HG03354 (cell line): ENCODE measurements around the gene MAD1L1.

Experiments
- ATAC-seq: cut with Tn5 transposase; IDR thresholded peaks from one replicate; pipeline ENCODE4 v1.9.1; 2021; ENCODE audit warnings: mild to moderate bottlenecking; ENCODE audit not compliant: unreplicated experiment, poor library complexity, severe bottlenecking

Gene MAD1L1

GRCh38 chr7:2126621-2127020, 106.1 kb downstream of the MAD1L1 start:
- no peak for ATAC-seq

DNA sequence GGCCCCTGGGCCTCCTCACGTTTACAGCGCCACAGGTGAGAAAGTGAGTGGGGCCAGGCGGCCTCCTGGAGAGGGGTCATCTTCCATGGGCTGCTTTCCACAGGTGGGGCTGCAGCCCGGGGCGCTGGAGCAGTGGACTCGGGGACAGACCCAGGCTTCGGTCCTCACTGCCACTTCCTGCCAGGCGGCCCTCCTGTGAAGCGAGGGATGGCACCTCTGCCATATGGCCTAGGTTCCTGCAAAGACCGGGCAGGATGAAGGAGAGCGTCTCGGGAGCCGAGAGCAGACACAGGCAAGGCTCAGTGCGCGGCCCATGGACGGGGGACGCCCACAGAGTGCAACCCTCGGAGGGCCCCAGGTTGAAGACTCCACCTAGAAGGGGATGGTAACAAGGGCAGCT, 106.8 kb downstream of the MAD1L1 start:
- no peak for ATAC-seq

DNA sequence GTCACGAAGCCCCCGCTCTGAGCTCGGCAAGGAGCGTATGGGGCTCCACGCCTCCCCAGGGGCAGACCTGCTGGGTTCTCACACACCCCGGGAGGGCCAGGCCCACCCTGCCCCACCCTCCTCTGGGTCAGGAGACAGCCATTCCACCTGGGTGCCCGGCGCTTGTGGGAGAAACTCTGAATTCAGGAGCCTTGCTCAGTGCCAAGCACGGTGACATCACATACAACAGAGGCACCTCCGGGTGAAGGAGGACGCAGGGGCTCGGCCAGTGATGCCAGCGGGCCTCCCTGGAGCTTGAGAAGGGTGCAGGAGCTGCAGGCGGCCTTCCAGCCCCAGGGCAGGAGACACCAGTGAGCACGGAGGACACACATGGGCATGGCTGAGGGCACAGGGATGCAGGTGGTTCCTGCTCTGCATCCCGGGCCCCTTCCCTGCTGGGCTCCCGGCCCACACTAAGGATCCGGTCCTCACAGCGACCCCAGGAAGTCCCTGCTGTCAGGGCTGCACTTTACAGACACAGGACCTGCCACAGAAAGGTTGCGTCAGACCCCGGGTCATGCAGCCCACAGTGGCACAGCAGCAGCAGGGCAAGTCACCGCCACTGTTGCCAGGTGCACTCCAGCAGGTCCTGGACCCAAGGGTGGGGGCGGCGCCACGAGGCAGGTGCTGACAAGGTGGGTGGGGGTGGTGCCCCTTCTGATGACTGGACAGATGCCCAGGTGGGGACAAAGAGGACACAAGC, 108.0 kb downstream of the MAD1L1 start:
- no peak for ATAC-seq

- ATAC-seq = no peak
Measured at GRCh38 chr7:2123916-2124315, 108.8 kb downstream of the MAD1L1 start.

- ATAC-seq = no peak
Measured at GRCh38 chr7:2123360-2123759, 109.4 kb downstream of the MAD1L1 start.

DNA sequence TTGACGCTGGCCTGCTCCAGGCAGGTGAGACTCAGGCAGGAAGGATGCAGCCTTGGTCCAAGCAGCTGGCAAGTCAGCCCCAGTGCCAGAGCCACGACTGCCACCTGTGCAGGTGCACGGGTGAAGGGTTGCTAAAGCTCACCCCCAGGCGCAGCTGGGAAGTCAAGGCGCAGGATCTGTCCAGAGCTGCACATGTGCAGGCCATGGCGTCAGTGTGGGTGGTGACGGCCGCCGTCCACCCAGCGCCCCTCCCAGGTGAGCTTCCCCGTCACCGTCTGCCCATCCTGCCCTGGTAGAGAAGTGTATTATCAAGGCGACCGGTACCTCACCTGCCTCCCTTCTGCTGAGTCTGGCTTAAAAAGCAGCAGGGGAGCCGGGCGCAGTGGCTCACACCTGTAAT, 110.1 kb downstream of the MAD1L1 start:
- ATAC-seq = no peak

- no peak for ATAC-seq
Measured at GRCh38 chr7:2120841-2121830, 111.6 kb downstream of the MAD1L1 start.

- ATAC-seq = no peak
Measured at GRCh38 chr7:2120251-2120660, 112.5 kb downstream of the MAD1L1 start.

GRCh38 chr7:2118630-2119190, 114.0 kb downstream of the MAD1L1 start:
- ATAC-seq = no peak

DNA sequence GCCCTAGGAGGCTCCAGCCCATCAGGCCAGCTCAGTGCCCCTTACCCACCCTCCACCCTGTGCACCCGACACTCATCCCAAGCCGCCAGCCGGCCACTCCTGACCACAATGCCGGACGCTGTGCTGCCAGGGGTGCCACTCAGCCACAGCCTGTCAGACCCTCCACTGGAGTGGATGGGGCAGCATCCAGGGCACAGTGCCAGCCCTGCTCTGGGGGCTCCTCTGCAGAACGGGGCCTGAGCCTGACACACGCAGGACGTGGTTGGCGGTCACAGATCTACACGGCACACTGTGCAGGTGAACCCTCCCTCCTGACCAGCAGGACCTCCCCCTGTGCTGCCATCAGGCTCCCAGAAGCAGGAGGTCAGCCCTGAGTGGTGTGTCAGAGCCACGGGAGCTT, 114.7 kb downstream of the MAD1L1 start:
- no peak for ATAC-seq

DNA sequence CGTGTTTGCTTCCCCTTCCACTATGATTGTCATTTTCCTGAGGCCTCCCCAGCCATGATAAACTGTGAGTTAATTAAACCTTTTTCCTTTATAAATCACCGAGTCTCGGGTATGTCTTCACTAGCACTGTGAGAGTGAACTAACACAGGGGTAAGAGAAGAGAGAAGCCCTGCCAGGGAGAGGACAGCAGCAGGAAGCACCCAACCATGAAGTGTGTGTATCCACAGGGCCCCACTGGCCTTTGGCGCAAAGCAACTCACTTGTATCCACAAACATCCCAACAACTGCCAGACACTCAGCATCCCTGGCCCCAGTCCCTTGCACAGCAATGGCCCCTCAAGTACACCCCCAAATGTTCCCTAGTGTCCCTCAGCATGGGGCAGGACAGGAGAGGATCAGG, 115.1 kb downstream of the MAD1L1 start:
- no peak for ATAC-seq

GRCh38 chr7:2116989-2117591, 115.7 kb downstream of the MAD1L1 start:
- no peak for ATAC-seq

DNA sequence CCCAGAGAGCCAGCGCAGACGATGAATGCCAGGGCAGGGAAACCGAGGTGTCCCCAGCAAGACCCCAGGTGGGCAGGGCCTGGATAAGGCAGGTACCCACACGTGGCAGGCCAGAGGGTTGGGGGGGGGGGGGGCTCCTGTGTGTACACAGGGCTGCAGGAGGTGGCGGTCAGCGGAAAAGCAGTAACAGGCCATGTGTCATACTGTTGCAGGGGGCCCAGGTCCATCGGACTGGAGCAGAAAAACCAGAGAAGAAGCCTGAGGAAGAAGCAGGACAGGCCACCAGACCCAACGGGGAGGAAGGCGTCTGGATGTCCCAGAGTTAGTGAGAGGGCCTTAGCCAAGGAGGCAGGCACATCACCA, 116.3 kb downstream of the MAD1L1 start:
- ATAC-seq = no peak

GRCh38 chr7:2115760-2116447, 116.8 kb downstream of the MAD1L1 start:
- ATAC-seq = no peak

DNA sequence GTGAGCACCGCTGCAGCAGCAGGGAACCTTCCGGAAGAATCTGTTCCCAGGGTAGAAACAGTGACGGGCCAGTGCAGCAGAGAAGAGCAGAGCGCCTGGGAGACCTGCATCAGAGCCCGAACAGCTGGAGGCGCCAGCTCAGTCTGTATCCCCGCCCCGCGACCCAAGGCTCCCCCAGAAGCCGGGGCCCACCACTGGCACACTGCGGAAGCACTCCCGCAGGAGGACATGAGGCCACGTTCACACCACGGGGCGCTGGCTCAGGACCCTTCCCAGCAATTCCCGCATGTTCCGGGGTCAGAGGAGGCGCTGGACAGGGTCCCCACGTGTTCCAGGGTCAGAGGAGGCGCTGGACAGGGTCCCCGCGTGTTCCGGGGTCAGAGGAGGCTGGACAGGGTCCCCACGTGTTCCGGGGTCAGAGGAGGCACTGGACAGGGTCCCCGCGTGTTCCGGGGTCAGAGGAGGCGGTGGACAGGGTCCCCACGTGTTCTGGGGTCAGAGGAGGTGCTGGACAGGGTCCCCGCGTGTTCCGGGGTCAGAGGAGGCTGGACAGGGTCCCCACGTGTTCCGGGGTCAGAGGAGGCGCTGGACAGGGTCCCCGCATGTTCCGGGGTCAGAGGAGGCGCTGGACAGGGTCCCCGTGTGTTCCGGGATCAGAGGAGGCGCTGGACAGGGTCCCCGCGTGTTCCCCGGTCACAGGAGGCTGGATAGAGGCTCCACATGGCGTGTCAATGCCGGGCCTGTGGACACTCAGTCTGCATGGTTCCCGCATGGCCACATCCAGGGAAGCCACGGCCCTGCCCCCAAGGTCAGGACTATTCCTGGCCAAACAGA, 117.6 kb downstream of the MAD1L1 start:
- ATAC-seq = no peak

- ATAC-seq = no peak
Measured at GRCh38 chr7:2114052-2114451, 118.7 kb downstream of the MAD1L1 start.

- no peak for ATAC-seq
Measured at GRCh38 chr7:2112261-2113198, 120.2 kb downstream of the MAD1L1 start.

GRCh38 chr7:2111568-2111967, 121.2 kb downstream of the MAD1L1 start:
- ATAC-seq = no peak
